NCI-H128 (cell line): ENCODE data around the gene SKA1.

Source experiments
- DNase-seq: peaks from one replicate; lab custom pipeline; 2025; ENCODE audit not compliant: unreplicated experiment; lab: John Stamatoyannopoulos, UW

SKA1 gene, protein sequence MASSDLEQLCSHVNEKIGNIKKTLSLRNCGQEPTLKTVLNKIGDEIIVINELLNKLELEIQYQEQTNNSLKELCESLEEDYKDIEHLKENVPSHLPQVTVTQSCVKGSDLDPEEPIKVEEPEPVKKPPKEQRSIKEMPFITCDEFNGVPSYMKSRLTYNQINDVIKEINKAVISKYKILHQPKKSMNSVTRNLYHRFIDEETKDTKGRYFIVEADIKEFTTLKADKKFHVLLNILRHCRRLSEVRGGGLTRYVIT

GRCh38 chr18:50374753-50375391, at the start of gene SKA1:
Gene SKA1 (plus strand): TSS chr18:50375046. CDS start chr18:50375831, 785 bp downstream.
- peak; percentile 96 for DNase-seq

DNA sequence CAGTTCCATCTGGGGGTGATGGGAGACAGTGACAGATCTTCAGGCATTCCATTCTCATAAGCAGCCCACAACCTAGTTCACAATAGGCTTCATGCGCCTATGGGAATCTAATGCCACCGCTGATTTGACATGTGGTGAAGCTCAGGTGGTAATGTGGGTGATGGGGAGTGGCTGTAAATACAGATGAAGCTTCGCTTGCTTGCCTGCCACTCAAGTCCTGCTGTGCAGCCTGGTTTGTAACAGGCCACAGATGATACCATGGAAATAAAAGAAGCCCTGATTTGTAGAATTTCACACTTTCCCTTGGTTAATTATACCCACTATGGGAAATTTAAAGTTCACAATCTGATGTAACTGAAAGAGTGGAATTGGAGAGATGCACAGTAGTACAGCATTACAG, 46.9 kb upstream of the SKA1 start:
- DNase-seq = no peak

GRCh38 chr18:50330176-50330575, 44.7 kb upstream of the SKA1 start:
- no peak for DNase-seq

GRCh38 chr18:50331691-50332090, 43.2 kb upstream of the SKA1 start:
- no peak for DNase-seq

DNA sequence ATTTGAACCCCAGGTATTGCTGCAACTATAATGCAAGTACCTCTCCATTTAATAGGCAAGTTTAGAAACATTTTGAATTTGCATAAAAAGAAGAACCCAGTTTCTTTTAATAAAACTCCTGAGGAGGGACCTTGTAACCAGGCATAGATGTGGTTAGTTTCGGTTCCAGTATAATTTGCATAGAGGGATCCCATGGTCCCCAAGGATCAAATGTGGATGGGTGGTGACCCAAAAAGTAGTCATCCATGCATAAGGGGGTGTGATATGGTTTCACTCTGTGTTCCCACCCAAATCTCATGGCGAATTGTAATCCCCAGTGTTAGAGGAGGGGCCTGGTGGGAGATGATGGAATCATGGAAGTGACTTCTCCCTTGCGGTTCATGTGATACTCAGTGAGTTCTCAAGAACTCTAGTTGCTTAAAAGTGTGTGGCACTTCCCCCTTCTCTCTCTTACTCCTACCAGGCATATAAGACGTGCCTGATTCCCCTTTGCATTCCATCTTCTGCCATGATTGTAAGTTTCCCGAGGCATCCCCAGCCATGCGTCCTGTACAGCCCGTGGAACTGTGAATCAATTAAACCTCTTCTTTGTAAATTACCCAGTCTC, 40.2 kb upstream of the SKA1 start:
- DNase-seq = no peak

GRCh38 chr18:50338122-50338521, 36.7 kb upstream of the SKA1 start:
- no peak for DNase-seq

DNA sequence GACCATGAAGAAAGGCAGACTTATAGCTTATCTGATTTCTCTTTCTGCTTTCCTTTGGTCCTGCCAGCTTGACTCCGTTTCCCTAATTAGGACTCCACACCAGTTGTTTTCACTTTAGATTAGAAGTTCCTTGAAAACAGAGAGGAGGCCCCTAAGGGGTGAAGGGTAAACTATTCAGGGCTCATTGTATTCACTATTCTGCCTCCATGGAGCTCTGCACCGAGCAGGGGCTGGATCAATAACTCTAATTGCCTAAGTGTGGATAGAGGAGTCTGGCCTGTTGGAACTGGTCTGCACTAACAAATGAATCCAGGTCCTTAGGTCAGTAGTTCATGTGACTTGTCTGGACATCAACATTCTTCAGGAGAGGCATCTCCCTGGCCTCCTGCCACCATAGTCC, 36.1 kb upstream of the SKA1 start:
- DNase-seq = no peak

GRCh38 chr18:50340078-50340477, 34.8 kb upstream of the SKA1 start:
- DNase-seq = no peak

GRCh38 chr18:50341443-50341842, 33.4 kb upstream of the SKA1 start:
- no peak for DNase-seq

DNA sequence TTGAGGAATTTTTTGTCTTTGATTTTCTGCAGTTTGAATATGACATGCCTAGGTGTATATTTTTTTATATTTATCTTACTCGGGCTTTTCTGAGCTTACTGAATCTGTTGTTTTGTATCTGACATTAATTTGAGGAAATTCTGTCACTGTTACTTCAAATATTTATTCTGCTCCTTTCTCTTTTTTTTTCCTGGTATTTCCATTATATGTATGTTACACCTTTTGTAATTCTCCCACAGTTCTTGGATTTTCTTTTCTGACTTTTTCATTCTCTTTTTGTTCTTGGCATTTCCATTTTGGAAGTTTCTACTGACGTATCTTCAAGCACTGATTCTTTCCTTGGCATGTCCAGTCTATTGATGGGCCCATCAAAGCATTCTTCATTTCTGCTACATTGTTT, 24.1 kb upstream of the SKA1 start:
- no peak for DNase-seq

GRCh38 chr18:50356036-50356945, 18.6 kb upstream of the SKA1 start:
- no peak for DNase-seq

DNA sequence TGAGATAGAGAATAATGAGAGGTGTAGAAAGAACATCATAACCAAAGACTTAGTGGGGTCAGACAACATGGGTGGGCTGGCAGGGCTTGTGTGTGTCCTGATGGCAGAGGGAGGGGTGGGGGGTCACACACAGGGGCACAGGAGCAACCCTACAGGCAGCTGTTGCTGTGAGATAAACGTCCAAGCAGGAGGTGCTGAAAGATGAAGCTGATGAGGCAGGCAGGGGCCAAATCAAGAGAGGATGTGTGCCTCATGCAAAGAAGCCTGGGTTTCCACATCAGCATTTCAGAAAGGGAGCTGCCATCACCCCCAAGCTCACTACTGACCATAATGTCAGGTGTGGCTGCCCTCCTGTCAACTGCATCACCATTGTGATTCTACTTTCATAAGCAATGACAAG, 16.0 kb upstream of the SKA1 start:
- no peak for DNase-seq

GRCh38 chr18:50359806-50360205, 15.0 kb upstream of the SKA1 start:
- no peak for DNase-seq

DNA sequence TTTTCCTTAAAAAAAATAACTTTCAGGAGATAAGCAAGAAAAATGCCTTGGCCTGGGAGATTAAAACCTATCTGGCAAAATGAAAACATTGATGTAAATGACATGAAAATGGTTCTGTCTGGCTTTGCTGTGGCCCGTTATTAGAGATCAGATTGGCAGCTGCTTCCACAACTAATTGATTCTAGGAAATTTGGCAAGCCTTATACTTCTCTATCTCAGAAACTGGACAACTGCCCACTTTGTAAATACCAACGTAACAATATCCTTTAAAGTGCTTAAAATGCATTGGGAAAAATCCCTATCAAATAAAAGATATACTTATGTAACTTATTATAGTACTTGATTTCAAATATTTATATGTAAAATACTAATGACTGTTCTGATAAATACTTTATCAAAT, 14.2 kb upstream of the SKA1 start:
- no peak for DNase-seq

DNA sequence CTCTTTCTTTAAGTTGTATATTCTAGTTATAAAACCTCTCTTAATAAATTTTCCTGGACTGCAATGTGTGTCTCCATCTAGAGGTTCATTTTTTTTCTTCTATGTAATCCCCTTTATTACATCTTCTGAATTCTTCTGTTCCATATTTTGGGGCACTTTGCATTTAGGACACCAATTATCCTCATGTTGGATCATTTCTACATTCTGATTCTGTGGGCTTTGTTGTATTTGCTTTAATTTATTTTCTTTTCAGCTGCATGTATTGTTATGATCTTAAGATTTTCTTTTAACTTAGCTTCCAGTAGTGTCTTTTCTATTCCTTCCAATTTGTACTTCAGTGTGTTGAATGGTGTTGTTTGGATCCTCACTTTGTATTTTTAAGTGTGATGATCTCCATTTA, 5.2 kb upstream of the SKA1 start:
- no peak for DNase-seq

- no peak for DNase-seq
Observed at GRCh38 chr18:50372743-50373142, 2.1 kb upstream of the SKA1 start.

DNA sequence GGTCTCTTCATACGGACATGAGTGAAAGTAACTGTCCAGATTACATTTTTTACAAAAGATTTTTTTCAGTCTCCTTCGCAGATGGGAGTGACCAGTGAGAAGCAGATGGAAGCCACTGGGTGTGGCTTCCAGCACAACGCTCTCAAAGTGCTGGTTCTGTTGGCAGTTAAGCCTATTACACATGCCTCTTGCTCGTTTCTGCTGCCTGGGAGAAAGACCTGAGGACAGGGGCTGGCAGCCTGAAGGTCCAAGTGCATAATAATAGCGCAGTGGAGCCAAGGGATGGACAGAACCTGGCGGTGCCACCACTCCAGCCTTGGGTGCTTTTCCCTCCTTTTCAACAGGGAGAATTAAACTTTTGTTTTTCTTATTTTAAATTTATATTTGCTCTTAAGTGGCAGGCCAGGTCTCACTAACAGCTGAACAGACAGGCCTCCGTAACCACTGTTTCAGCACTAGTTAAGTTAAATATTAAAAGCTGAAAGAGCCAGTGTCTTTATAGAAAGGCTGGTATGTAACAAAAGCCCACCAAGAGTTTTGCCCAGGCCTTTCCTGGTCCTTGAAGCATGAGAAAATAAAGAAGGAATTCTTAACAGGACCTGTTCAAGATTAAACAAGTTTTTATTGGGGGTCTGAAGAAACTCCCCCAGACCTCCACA, 1.2 kb upstream of the SKA1 start:
- DNase-seq = no peak

DNA sequence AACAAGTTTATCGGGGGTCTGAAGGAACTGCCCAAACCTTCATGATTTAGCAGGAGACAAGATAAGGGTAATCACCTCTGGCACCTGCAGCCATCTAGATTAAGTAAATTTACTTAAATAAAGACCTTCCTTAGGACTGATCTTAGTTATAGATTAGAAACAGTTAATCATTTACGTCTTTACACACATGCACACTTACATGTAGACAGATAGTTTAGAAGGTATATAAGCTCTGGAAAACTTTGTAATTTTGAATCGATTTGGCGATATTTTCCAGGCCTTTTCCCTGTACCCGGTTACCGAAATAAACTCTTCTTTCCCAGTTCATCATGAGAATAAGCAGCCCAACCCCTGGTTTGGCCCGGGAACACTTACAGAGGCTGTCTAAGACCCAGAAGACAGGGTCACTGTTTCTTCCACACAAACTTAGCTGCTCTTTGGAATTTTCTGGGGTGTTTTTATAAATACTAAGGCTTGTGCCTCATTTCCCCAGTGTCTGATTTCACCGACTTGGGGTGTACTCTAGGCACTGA, 560 bp upstream of the SKA1 start:
- DNase-seq = no peak

DNA sequence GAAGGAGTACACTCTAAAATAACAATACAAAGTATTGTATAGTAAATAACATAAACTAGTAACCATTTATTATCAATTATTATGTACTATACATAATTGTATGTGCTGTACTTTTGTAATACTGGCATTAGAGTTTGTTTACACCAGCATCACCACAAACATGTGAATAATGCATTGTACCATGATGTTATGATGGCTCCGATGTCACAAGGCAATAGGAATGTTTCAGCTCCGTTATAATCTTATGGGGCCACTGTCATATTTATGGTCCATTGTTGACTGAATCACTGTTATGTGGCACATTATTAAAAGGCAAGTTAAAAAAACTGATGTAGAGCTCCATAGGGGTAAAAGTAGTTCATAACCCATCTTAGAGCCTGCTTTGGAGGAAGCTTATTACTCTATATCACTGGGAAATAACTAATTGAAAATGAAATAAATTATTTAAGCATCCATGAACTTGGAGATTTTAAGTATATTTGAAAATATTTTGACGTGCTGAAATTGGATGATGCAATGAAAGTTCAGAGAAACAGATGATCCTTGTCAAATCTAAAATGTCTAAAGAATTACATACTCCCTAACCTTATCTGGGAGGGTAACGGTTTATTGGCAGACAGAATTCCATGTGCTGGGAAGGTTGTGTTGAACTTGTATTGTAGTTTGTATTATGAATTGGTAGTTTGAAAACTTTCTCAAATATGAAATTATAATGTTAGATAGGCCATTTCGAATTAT, 2.4 kb downstream of the SKA1 start:
- DNase-seq = no peak

DNA sequence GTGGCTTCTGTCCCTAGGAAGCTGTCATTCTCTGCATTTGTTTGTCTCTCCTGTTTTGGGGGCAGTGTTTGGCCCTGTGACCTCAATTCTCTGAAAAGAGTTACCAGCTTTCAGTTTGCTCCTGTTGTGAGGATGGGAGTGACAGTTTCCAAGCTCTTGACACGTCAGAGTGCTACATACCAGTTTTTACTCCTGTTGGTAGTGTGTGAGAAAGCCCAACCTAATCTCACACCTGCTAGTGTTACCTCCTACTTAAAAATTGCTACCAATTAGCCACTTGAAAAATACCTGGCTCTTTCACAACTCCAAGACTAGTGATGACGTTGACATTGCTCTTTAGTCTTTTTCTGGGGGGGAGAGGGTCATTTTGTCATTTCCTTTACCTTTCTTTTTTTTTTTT, 14.1 kb downstream of the SKA1 start:
- no peak for DNase-seq
